ENCODE measurements around the gene AP1S1.
"Not testable (repeated sequence)": the region's sequence is repeated elsewhere in the genome, so short reads cannot be mapped to it uniquely, and the experiment has no call there.

The AP1S1 gene

DNA sequence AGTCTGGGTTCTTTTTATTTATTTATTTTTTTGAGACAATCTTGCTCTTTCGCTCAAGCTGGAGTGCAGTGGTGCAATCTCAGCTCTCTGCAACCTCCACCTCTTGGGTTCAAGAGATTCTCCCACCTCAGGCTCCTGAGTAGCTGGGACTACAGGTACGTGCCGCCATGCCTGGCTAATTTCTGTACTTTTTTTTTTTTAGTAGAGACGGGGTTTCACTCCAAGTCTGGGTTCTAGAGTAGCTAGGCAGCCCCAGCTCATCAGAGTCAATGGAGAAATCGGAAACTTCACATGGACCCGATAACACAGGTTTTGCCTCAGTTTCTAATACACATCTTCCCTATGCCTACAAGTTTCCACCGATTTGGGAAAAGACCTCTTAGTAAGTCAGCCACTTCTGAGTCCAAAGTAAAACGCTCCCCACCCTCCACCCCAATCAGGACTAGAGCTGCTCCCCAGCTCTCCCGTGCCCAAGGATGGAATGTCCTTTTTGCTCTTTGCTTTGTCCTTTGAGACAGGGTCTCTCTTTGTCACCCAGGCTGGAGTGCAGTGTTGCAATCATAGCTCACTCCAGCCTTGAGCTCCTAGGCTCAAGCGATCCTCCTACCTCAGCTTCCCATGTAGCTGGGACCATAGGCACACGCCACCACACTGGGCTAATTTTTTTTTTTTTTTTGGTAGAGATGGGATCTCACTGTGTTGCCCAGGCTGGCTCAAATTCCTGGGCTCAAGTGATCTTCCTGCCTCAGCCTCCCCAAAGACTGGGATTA, 31.2 kb upstream of the AP1S1 start:
- Histone ChIP-seq H3K27ac (peak overlapping the region in 12 of 21 experiments; percentile 37 to 90 (median 77)), H3K4me3 (no peak overlapping the region)

DNA sequence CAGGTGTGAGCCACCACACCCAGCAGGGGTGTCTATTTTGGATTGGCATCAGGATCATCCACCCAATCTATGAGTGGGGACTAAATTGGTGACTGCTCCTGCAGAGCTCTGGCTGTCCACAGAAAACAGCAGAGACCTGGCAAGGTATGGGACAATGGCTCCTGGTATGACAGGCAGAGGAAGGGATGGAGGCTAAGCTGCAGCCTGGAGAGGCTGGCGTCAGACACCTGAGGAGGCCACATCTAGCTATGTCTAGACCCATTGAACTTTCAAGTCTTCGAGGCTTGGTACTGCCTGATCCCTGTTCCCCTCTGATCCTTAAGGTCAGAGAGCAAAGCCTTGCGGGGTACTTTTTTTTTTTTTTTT, 30.6 kb upstream of the AP1S1 start:
- no peak overlapping the region for H3K4me3 ChIP-seq
- peak overlapping the region in 3 of 21 experiments; percentile 44 to 90 (median 88) for H3K27ac ChIP-seq

DNA sequence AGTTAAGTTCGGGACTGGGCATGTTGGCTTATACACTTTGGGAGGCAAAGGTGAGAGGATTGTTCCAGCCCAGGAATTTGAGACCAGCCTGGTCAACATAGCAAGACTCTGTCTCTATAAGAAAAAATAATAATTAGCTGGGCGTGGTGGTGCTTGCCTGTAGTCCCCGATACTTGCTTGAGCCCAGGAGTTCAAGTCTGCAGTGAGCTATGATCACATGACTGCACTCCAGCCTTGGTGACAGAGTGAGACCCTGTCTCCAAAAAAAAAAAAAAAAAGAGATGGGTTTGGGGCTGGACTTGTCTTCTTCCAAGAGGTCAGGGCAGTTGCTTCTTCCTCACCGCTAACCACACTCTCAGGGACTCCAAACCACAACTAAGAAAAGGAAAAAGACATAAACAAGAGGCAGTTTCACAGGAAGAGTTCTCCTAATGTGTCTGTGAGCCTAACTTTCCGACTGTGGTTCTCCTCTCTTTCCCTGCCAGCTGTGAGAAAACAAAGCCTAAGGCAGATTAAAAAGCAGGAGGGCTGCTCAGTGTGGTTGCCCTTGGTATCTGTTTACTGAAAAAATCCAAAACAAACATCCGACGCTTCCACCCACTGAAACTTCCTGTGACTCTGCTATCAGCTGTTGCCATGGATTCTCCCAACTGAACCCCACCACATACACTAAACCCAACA, 29.8 kb upstream of the AP1S1 start:
- no peak overlapping the region for H3K4me3 ChIP-seq

DNA sequence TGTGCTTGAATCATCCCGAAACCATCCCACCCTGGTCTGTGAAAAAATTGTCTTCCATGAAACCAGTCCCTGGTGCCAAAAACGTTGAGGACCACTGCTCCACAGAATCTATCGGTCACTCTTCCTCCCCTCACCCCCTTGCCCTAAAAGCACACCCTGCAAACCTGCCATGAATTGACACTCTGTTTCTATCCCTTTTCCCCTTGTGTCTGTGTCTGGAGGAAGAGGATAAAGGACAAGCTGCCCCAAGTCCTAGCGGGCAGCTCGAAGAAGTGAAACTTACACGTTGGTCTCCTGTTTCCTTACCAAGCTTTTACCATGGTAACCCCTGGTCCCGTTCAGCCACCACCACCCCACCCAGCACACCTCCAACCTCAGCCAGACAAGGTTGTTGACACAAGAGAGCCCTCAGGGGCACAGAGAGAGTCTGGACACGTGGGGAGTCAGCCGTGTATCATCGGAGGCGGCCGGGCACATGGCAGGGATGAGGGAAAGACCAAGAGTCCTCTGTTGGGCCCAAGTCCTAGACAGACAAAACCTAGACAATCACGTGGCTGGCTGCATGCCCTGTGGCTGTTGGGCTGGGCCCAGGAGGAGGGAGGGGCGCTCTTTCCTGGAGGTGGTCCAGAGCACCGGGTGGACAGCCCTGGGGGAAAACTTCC, 28.2 kb upstream of the AP1S1 start:
- Histone ChIP-seq H3K4me3 (peak overlapping the region in 1 of 7 experiments; percentile 34), H3K27ac (peak overlapping the region in 19 of 21 experiments; percentile 29 to 90 (median 63))

More for the DNA sequence above, 29.8 kb upstream of the AP1S1 start:
- H3K27ac ChIP-seq = peak overlapping the region in 16 of 21 experiments; percentile 9 to 90 (median 60)

DNA sequence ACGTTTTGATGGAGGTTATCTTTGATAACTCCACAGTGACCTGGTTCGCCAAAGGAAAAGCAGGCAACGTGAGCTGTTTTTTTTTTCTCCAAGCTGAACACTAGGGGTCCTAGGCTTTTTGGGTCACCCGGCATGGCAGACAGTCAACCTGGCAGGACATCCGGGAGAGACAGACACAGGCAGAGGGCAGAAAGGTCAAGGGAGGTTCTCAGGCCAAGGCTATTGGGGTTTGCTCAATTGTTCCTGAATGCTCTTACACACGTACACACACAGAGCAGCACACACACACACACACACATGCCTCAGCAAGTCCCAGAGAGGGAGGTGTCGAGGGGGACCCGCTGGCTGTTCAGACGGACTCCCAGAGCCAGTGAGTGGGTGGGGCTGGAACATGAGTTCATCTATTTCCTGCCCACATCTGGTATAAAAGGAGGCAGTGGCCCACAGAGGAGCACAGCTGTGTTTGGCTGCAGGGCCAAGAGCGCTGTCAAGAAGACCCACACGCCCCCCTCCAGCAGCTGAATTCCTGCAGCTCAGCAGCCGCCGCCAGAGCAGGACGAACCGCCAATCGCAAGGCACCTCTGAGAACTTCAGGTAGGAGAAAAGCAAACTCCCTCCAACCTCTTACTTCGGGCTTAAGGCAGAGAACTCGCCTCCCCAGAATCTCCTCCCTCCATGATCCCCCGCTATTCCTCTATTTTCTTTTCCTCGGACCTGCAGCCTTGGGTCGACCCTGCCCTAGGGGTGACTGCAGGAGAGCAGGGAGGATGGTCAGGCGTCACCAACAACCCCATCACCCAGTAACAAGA, 27.4 kb upstream of the AP1S1 start, which contains the start of gene SERPINE1:
SERPINE1 (plus strand) TSS at position 454 of the 809 bp plus-strand sequence. CDS start 1,290 bp downstream, outside the sequence.
- peak within 1 kb of the TSS; percentile 1 to 40 (median 32) for H3K4me3 ChIP-seq
- peak within 1 kb of the TSS in 19 of 21 experiments; percentile 29 to 90 (median 63) for H3K27ac ChIP-seq

DNA sequence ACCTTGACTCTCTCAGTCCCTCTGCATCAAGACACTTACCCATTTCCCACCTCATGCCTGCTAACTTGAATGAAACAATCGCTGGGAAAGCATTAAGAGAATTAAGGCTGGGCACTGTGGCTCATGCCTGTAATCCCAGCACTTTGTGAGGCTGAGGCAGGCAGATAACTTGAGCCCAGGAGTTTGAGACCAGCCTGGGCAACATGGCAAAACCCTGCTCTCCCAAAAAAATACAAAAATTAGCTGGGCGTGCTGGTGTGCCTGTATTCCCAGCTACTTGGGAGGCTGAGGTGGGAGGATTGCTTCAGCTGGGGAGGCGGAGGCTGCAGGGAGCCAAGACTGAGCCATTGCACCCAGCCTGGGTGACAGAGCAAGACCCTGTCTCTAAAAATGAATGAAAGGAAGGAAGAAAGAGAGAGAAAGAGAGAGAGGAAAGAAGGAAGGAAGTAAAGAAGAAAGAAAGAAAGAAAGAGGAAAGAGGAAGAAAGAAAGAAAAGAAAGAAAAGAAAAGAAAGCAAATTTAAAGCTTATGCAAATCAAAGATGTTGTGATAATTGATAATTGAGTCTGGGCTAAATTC, 26.7 kb upstream of the AP1S1 start:
- Histone ChIP-seq H3K27ac (peak overlapping the region in 12 of 21 experiments; percentile 11 to 90 (median 64)), H3K4me3 (peak overlapping the region; percentile 1 to 40 (median 32))

DNA sequence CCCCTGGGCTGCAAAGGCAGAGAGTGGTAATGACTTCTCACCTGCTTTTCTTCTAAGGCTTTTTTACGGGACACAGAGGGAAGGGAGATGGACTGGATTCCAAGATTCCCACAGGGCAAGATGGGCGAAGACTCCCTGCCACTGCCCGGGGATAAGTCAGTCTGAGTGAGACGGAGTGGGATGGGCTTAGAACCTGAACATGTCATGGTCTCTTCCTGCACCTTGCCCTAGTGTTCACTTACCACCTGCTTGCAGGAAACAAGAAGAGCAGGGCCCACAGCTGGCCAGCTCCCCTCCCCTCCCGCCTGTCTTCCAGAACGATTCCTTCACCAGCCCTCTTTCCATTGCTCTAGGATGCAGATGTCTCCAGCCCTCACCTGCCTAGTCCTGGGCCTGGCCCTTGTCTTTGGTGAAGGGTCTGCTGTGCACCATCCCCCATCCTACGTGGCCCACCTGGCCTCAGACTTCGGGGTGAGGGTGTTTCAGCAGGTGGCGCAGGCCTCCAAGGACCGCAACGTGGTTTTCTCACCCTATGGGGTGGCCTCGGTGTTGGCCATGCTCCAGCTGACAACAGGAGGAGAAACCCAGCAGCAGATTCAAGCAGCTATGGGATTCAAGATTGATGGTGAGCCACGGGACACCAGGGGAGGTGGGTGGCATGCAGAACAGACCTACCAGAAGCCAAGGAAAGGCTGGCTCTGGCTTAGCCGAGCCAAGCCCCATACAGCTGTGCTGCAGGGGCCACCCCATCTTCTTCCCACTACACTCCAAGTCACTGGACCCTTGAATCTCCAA, 26.0 kb upstream of the AP1S1 start:
- peak overlapping the region in 4 of 7 experiments; percentile 15 to 40 (median 34) for H3K4me3 ChIP-seq
- peak overlapping the region in 1 of 21 experiments; percentile 90 for H3K27ac ChIP-seq

DNA sequence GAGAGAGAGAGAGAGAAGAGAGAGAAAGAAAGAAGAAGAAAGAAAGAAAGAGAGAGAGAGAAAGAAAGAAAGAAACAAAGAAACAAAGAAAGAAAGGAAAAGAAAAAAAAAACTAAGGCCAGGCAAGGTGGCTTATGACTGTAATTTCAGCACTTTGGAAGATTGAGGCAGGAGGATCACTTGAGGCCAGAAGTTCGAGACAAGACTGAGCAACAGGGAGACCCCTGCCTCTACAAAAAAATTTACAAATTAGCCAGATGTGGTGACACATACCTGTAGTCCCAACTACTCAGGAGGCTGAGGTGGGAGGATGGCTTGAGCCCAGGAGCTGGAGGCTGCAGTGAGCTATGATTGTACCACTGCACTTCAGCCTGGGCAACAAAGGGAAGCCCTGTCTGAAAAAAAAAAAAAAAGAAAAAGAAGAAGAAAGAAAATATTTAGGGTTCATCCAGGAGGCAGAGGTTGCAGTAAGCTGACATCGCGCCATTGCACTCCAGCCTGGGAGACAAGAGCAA, 24.6 kb upstream of the AP1S1 start:
- no peak overlapping the region for H3K27ac ChIP-seq
- no peak overlapping the region for H3K4me3 ChIP-seq

DNA sequence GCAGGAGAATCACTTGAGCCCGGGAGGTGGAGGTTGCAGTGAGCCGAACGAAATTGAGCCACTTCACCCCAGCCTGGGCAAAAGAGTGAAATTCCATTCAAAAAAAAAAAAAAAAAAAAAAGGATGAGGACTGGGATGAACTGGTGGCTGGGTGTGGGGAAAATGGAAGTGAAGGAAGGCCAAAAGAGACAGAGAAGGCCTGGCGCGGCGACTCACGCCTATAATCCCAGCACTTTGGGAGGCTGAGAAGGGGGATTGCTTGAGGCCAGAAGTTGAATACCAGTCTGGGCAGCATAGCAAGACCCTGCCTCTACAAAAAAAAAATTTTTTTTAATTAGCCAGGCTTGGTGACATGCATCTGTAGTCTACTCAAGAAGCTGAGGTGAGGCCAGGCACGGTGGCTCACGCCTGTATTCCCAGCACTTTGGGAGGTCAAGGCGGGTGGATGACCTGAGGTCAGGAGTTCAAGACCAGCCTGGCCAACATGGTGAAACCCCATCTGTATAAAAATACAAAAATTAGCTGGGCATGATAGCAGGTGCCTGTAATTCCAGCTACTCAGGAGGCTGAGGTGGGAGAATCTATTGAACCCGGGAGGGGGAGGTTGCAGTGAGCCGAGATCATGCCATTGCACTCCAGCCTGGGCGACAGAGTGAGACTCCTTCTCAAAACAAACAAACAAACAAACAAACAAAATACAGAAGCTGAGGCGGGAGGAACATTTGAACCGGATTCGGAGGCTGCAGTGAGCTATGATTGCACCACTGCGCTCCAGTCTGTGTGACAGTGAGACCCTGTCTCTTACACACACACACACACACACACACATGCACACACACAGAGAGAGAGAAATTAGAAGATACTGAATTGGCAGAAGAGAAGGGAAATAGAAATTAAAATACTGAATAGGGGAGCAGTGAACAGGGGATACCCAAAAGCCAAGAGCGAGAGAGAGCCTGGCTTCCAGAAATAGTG, 21.4 kb upstream of the AP1S1 start:
- peak overlapping the region in 2 of 21 experiments; percentile 28 to 48 for H3K27ac ChIP-seq
- not testable (repeated sequence) for H3K4me3 ChIP-seq

DNA sequence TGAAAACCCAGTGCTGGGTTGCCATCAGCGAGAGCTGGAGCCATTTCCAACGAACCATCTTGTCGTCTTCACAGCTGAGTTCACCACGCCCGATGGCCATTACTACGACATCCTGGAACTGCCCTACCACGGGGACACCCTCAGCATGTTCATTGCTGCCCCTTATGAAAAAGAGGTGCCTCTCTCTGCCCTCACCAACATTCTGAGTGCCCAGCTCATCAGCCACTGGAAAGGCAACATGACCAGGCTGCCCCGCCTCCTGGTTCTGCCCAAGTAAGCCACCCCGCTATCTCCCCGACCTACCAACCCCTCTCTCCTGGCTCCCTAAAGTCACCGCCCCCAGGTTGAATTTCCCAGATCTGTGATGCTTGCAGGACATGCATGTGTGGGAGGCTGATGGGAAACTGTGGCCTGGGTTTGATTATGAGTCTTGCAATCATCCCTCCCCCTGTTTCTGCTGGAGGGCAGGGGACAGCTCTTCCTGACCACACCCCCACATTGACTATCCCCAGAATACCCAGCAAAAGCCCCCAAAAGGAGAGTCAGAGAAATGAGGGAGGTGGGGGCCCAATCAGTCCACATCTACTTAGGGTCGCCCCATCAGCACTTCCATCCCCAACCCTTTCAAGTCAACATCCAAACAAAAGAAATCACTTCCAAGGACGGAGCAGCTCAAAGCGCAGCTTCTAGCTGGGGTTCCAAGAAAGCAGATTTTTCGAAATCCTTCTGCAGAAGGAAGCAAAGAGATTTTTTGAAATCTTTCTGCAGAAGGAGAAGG, 20.5 kb upstream of the AP1S1 start:
- Histone ChIP-seq H3K4me3 (no peak overlapping the region), H3K27ac (peak overlapping the region in 5 of 21 experiments; percentile 11 to 48 (median 28))

DNA sequence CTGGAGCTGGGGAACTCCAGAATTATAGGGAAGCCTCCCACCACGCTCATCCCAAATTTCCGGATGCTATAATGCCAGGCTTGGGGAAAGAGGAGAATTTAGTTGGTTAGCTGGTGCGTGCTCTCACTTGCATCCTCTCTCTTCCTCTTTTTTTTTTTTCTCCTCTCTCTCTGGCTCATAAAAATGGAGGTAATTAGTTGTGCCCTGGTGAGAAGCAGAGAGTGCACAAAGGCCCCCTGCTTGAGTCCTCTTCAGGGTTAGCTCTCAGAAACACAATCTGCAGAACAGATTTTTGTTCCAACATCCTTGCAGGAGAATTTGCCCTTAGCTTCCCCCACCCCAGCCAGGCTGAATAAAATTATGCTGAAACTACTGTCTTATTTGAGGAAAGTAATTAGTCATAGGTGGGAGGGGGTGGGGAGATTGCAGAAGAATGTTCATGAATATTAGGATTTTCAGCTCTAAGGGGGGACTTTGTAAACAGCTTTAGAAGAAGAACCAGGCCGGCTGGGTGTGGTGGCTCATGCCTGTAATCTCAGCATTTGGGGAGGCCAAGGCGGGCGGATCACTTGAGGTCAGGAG, 19.8 kb upstream of the AP1S1 start:
- peak overlapping the region in 4 of 21 experiments; percentile 11 to 48 (median 34) for H3K27ac ChIP-seq

DNA sequence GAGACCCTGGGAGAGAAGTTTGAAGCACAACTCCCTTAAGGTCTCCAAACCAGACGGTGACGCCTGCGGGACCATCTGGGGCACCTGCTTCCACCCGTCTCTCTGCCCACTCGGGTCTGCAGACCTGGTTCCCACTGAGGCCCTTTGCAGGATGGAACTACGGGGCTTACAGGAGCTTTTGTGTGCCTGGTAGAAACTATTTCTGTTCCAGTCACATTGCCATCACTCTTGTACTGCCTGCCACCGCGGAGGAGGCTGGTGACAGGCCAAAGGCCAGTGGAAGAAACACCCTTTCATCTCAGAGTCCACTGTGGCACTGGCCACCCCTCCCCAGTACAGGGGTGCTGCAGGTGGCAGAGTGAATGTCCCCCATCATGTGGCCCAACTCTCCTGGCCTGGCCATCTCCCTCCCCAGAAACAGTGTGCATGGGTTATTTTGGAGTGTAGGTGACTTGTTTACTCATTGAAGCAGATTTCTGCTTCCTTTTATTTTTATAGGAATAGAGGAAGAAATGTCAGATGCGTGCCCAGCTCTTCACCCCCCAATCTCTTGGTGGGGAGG, 16.5 kb upstream of the AP1S1 start:
- Histone ChIP-seq H3K27ac (peak overlapping the region in 18 of 21 experiments; percentile 4 to 81 (median 54)), H3K4me3 (no peak overlapping the region)

More for the DNA sequence above, 19.8 kb upstream of the AP1S1 start:
- no peak overlapping the region for H3K4me3 ChIP-seq

DNA sequence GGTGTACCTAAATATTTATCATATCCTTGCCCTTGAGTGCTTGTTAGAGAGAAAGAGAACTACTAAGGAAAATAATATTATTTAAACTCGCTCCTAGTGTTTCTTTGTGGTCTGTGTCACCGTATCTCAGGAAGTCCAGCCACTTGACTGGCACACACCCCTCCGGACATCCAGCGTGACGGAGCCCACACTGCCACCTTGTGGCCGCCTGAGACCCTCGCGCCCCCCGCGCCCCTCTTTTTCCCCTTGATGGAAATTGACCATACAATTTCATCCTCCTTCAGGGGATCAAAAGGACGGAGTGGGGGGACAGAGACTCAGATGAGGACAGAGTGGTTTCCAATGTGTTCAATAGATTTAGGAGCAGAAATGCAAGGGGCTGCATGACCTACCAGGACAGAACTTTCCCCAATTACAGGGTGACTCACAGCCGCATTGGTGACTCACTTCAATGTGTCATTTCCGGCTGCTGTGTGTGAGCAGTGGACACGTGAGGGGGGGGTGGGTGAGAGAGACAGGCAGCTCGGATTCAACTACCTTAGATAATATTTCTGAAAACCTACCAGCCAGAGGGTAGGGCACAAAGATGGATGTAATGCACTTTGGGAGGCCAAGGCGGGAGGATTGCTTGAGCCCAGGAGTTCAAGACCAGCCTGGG, 15.9 kb upstream of the AP1S1 start:
- no peak overlapping the region for H3K4me3 ChIP-seq
- peak overlapping the region in 19 of 21 experiments; percentile 1 to 81 (median 53) for H3K27ac ChIP-seq

DNA sequence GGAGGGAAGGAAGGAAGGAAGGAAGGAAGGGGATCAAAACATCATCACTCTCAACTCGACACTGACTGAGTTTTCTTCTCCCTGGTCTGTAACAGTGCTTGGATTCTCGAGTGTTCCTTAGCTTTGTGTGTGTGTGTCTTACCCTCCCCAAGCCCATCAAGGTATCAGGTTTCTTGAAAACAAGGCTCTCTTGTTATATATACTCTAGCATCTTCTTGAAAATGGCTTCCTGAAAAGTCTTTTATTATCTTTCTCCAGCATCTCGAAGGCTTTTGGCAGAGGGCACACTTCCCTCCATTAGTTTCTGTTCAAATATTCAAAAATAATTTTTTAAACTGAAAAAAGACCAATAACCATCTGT, 14.0 kb upstream of the AP1S1 start:
- peak overlapping the region in 2 of 21 experiments; percentile 7 to 53 for H3K27ac ChIP-seq

More for the DNA sequence above, 14.0 kb upstream of the AP1S1 start:
- H3K4me3 ChIP-seq = no peak overlapping the region
